OCI-LY7 (cell line): ENCODE measurements around the gene KLC1. TPM values are rescaled to one million over a fixed set of nuclear protein-coding genes. Genes with fewer than 3 reads are reported as not detected.
"Not testable (repeated sequence)": the region's sequence is repeated elsewhere in the genome, so short reads cannot be mapped to it uniquely, and the experiment has no call there.

Experiments
- BruUV-seq: library from RNA; stranded (reverse); fragments of 400-500 nt; replicated peaks from 2 replicates; lab custom pipeline; 2021; lab: Mats Ljungman, UMichigan
- CTCF ChIA-PET: fragments of 300-600 bp; sonication (Branson Sonifier 250); formaldehyde crosslinking; loops from one replicate; lab custom pipeline; 2022; ENCODE audit warnings: antibody characterized with exemption; ENCODE audit not compliant: unreplicated experiment; lab: Charles Lee
- POLR2A ChIA-PET: fragments of 300-600 bp; sonication (Branson Sonifier 250); formaldehyde crosslinking; loops from one replicate; lab custom pipeline; 2022; ENCODE audit warnings: antibody characterized with exemption; lab: Charles Lee
- DNase-seq: peaks from one replicate; pipeline ENCODE4 v3.0.0-alpha.2; 2015; ENCODE audit warnings: low spot score
- H2AFZ ChIP-seq: fragments of 200-600 bp; sonication (generic), shearing (Covaris generic); 2 replicates; pipeline ENCODE4 v1.6.1; 2014; ENCODE audit warnings: mild to moderate bottlenecking, antibody characterized with exemption, low read length, moderate library complexity
- H3K27ac ChIP-seq: fragments of 200-600 bp; sonication (generic); 2 replicates; pipeline ENCODE4 v1.5.1; 2014; ENCODE audit warnings: mixed run types, low read depth, mild to moderate bottlenecking, moderate library complexity, low read length, inconsistent platforms; ENCODE audit not compliant: poor library complexity, severe bottlenecking
- H3K36me3 ChIP-seq: fragments of 200-600 bp; sonication (generic); 2 replicates; pipeline ENCODE4 v1.6.1; 2014; ENCODE audit warnings: mild to moderate bottlenecking, antibody characterized with exemption, low read length, moderate library complexity, mixed read lengths; ENCODE audit not compliant: insufficient read depth
- H3K4me1 ChIP-seq: fragments of 200-600 bp; sonication (generic); 2 replicates; pipeline ENCODE4 v1.5.1; 2014; ENCODE audit warnings: mild to moderate bottlenecking, low read length; ENCODE audit not compliant: insufficient read depth, poor library complexity, severe bottlenecking
- H3K4me2 ChIP-seq: fragments of 200-600 bp; sonication (generic); 2 replicates; pipeline ENCODE4 v1.6.1; 2014; ENCODE audit warnings: mild to moderate bottlenecking, low read length
- H3K4me3 ChIP-seq: fragments of 200-600 bp; sonication (generic); 2 replicates; pipeline ENCODE4 v1.5.1; 2014; ENCODE audit warnings: mild to moderate bottlenecking, low read depth, low read length; ENCODE audit not compliant: poor library complexity, severe bottlenecking
- H3K79me2 ChIP-seq: fragments of 200-600 bp; sonication (generic); 2 replicates; pipeline ENCODE4 v1.6.1; 2016; ENCODE audit warnings: low read depth, mild to moderate bottlenecking, low read length, moderate library complexity, mixed read lengths; ENCODE audit not compliant: insufficient read depth
- H3K9me2 ChIP-seq: fragments of 200-600 bp; sonication (generic); 2 replicates; pipeline ENCODE4 v1.6.1; 2016; ENCODE audit warnings: mild to moderate bottlenecking, low read length, mixed read lengths; ENCODE audit not compliant: insufficient read depth
- H3K9me3 ChIP-seq: fragments of 200-600 bp; sonication (generic); 2 replicates; pipeline ENCODE4 v1.6.1; 2014; ENCODE audit warnings: mild to moderate bottlenecking, mixed run types, low read length, mixed read lengths
- H4K20me1 ChIP-seq: fragments of 200-600 bp; sonication (generic); 2 replicates; pipeline ENCODE4 v1.6.1; 2014; ENCODE audit warnings: mild to moderate bottlenecking, antibody characterized with exemption, low read length, moderate library complexity, mixed read lengths; ENCODE audit not compliant: insufficient read depth
- EZH2phosphoT487 ChIP-seq: fragments of 200-600 bp; sonication (generic); IDR thresholded peaks from 2 replicates; pipeline ENCODE4 v1.6.1; 2018; ENCODE audit warnings: low read depth, borderline replicate concordance, mild to moderate bottlenecking, mixed run types, antibody characterized with exemption, low read length, moderate library complexity, mixed read lengths
- intact Hi-C: fragments of 100-400 bp; cut with micrococcal nuclease; formaldehyde crosslinking; loops from one replicate; pipeline ENCODE4 v1.10.0; 2022; ENCODE audit not compliant: unreplicated experiment
- total RNA-seq, 2 experiments: library from RNA; depleted of rRNA in 1 of 2; stranded (reverse); fragments of >200 nt in 1 of 2; shearing (Covaris generic) in 1 of 2; gene quantifications; 2 replicates each; pipeline ENCODE4 v1.2.3, GENCODE V29; 2014 to 2022
- TF ChIP-seq, protein P1 (sequence below): fragments of 200-600 bp; sonication (generic); conservative IDR thresholded peaks from 2 replicates; pipeline ENCODE4 v1.5.1; 2014; ENCODE audit warnings: mild to moderate bottlenecking, antibody characterized with exemption, low read length, moderate library complexity, mixed read lengths

The KLC1 gene
- total RNA-seq, 2 experiments from 2014 or later, result 147 to 157 TPM

- no peaks in the 10 kb centered on the region for H3K9me3 ChIP-seq
- intact Hi-C loops, result no loop called here
- TF ChIP-seq, protein P1, sequence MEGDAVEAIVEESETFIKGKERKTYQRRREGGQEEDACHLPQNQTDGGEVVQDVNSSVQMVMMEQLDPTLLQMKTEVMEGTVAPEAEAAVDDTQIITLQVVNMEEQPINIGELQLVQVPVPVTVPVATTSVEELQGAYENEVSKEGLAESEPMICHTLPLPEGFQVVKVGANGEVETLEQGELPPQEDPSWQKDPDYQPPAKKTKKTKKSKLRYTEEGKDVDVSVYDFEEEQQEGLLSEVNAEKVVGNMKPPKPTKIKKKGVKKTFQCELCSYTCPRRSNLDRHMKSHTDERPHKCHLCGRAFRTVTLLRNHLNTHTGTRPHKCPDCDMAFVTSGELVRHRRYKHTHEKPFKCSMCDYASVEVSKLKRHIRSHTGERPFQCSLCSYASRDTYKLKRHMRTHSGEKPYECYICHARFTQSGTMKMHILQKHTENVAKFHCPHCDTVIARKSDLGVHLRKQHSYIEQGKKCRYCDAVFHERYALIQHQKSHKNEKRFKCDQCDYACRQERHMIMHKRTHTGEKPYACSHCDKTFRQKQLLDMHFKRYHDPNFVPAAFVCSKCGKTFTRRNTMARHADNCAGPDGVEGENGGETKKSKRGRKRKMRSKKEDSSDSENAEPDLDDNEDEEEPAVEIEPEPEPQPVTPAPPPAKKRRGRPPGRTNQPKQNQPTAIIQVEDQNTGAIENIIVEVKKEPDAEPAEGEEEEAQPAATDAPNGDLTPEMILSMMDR, result peak; percentile 35
- no peak for TF ChIP-seq EZH2phosphoT487
- CTCF ChIA-PET, result no interaction called here
- POLR2A ChIA-PET, result interaction anchor here (0.6 kb wide), 2 partner anchors 68 to 170 kb away, joined by 3 to 5 read pairs; no protein-coding TSS in a partner anchor
- H3K36me3 ChIP-seq, result peaks cover 51% of the 10 kb centered on the region
- no TSS peak for BruUV-seq
- no peaks in the 10 kb centered on the region for H3K4me1 ChIP-seq
- H3K4me3 ChIP-seq, result no peak overlapping the region
- H3K4me2 ChIP-seq, result no peak overlapping the region
- peaks cover 74% of the 10 kb centered on the region for H3K79me2 ChIP-seq
- no peak for DNase-seq
- H3K9me2 ChIP-seq, result no peaks in the 10 kb centered on the region
- no peak overlapping the region for H3K27ac ChIP-seq
- no peak overlapping the region for H2AFZ ChIP-seq
- peaks cover 7% of the 10 kb centered on the region; the same call in 1 of the 2 replicates for H4K20me1 ChIP-seq
Measured at GRCh38 chr14:103651585-103651984, 22.6 kb downstream of the KLC1 start.

DNA sequence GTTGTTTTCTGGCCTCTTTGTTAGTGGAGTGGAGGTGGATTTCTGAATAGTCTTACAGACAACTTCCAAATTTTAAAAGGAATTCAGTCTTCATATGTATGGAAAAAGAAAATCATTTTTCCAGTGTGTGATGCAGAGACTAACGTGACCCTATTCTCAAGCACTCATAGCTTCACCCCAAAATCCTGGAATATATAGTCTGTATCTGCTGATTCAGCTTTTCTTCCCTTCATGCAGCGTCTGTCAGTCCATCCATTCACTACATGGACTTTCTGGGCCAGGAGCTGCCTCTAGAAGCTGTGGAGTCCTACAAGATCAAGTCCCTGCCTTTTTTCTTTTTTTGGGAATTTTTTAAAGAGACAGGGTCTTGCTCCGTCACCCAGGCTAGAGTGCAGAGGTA, 23.8 kb downstream of the KLC1 start:
- H3K9me2 ChIP-seq, result no peaks in the 10 kb centered on the region
- H3K4me2 ChIP-seq, result no peak overlapping the region
- POLR2A ChIA-PET, result interaction anchor here (0.6 to 1.4 kb wide), 2 partner anchors 70 to 77 kb away, joined by 3 read pairs; no protein-coding TSS in a partner anchor
- intact Hi-C loops, result no loop called here
- TF ChIP-seq, protein P1, result no peak
- TF ChIP-seq EZH2phosphoT487, result no peak
- no peaks in the 10 kb centered on the region for H3K4me1 ChIP-seq
- peaks cover 63% of the 10 kb centered on the region for H3K36me3 ChIP-seq
- peaks cover 3% of the 10 kb centered on the region; the same call in 1 of the 2 replicates for H4K20me1 ChIP-seq
- no peak overlapping the region for H3K4me3 ChIP-seq
- no peak for DNase-seq
- no peaks in the 10 kb centered on the region for H3K9me3 ChIP-seq
- no TSS peak for BruUV-seq
- no peak overlapping the region for H2AFZ ChIP-seq
- H3K79me2 ChIP-seq, result peaks cover 62% of the 10 kb centered on the region
- CTCF ChIA-PET, result no interaction called here
- no peak overlapping the region for H3K27ac ChIP-seq

- H3K4me2 ChIP-seq, H3K4me3 ChIP-seq, DNase-seq, CTCF ChIA-PET, H3K9me3 ChIP-seq, H3K4me1 ChIP-seq, H4K20me1 ChIP-seq, intact Hi-C loops, H3K9me2 ChIP-seq, BruUV-seq, H2AFZ ChIP-seq, H3K27ac ChIP-seq: not testable (repeated sequence)
- H3K36me3 ChIP-seq, result peaks cover 65% of the 10 kb centered on the region
- H3K79me2 ChIP-seq, result peaks cover 57% of the 10 kb centered on the region
- POLR2A ChIA-PET, result interaction anchor here (0.6 to 1.4 kb wide), 2 partner anchors 69 to 78 kb away, joined by 3 read pairs; no protein-coding TSS in a partner anchor
Measured at GRCh38 chr14:103653336-103653735, 24.3 kb downstream of the KLC1 start.
